Measurements from ENCODE around the gene VTI1A.
A peak's percentile ranks its signal among the peaks of the same experiment; 100 is the strongest.

VTI1A gene

GRCh38 chr10:112601214-112602090 is 154.4 kb downstream of the VTI1A start:
- TF ChIP-seq MAX (IDR thresholded peaks at IDR 0.05; ENCODE audit: low read depth, low read length) (no peak), CTCF (IDR thresholded peaks at IDR 0.05; ENCODE audit: low read depth, low read length) (no peak), MYC (IDR thresholded peaks at IDR 0.05; ENCODE audit: low read depth, low read length) (no peak), POLR2A (IDR thresholded peaks at IDR 0.05; ENCODE audit: extremely low read depth, insufficient read length) (no peak)
- DNase-seq (ENCODE audit: low read depth), result no peak
- H3K4me3 ChIP-seq (ENCODE audit: low read depth, low read length), result no peak overlapping the region

GRCh38 chr10:112603062-112603461 is 156.0 kb downstream of the VTI1A start:
- no peak for DNase-seq (ENCODE audit: low read depth)
- no peak for TF ChIP-seq POLR2A (IDR thresholded peaks at IDR 0.05; ENCODE audit: extremely low read depth, insufficient read length)
- TF ChIP-seq MYC (IDR thresholded peaks at IDR 0.05; ENCODE audit: low read depth, low read length), result no peak
- no peak for TF ChIP-seq MAX (IDR thresholded peaks at IDR 0.05; ENCODE audit: low read depth, low read length)
- TF ChIP-seq CTCF (IDR thresholded peaks at IDR 0.05; ENCODE audit: low read depth, low read length), result no peak
- H3K4me3 ChIP-seq (ENCODE audit: low read depth, low read length), result no peak overlapping the region

- DNase-seq (ENCODE audit: low read depth), result peak; percentile 7
- no peak overlapping the region for H3K4me3 ChIP-seq (ENCODE audit: low read depth, low read length)
- TF ChIP-seq POLR2A (IDR thresholded peaks at IDR 0.05; ENCODE audit: extremely low read depth, insufficient read length) (no peak), MYC (IDR thresholded peaks at IDR 0.05; ENCODE audit: low read depth, low read length) (no peak), MAX (IDR thresholded peaks at IDR 0.05; ENCODE audit: low read depth, low read length) (no peak)
These were observed 158.0 kb downstream of the VTI1A start for GRCh38 chr10:112605063-112605462.

GRCh38 chr10:112607506-112607905 is 160.5 kb downstream of the VTI1A start:
- no peak overlapping the region for H3K4me3 ChIP-seq (ENCODE audit: low read depth, low read length)
- no peak for DNase-seq (ENCODE audit: low read depth)
- TF ChIP-seq POLR2A (IDR thresholded peaks at IDR 0.05; ENCODE audit: extremely low read depth, insufficient read length) (no peak), CTCF (IDR thresholded peaks at IDR 0.05; ENCODE audit: low read depth, low read length) (no peak), MAX (IDR thresholded peaks at IDR 0.05; ENCODE audit: low read depth, low read length) (no peak), MYC (IDR thresholded peaks at IDR 0.05; ENCODE audit: low read depth, low read length) (no peak)

- DNase-seq (ENCODE audit: low read depth), result no peak
- no peak overlapping the region for H3K4me3 ChIP-seq (ENCODE audit: low read depth, low read length)
- no peak for TF ChIP-seq POLR2A (IDR thresholded peaks at IDR 0.05; ENCODE audit: extremely low read depth, insufficient read length)
- TF ChIP-seq MYC (IDR thresholded peaks at IDR 0.05; ENCODE audit: low read depth, low read length), result no peak
- TF ChIP-seq CTCF (IDR thresholded peaks at IDR 0.05; ENCODE audit: low read depth, low read length), result no peak
- no peak for TF ChIP-seq MAX (IDR thresholded peaks at IDR 0.05; ENCODE audit: low read depth, low read length)
These were observed 166.6 kb downstream of the VTI1A start for GRCh38 chr10:112613620-112614019.

- no peak for TF ChIP-seq POLR2A (IDR thresholded peaks at IDR 0.05; ENCODE audit: extremely low read depth, insufficient read length)
- no peak for TF ChIP-seq CTCF (IDR thresholded peaks at IDR 0.05; ENCODE audit: low read depth, low read length)
- TF ChIP-seq MYC (IDR thresholded peaks at IDR 0.05; ENCODE audit: low read depth, low read length), result no peak
- TF ChIP-seq MAX (IDR thresholded peaks at IDR 0.05; ENCODE audit: low read depth, low read length), result no peak
- H3K4me3 ChIP-seq (ENCODE audit: low read depth, low read length), result no peak overlapping the region
- DNase-seq (ENCODE audit: low read depth), result no peak
These were observed 167.1 kb downstream of the VTI1A start for GRCh38 chr10:112614072-112614471.

All from NB4 (cell line).